GM19467 (cell line): ENCODE results near the gene LRRC37B.
"Not testable (repeated sequence)": the region's sequence is repeated elsewhere in the genome, so short reads cannot be mapped to it uniquely, and the experiment has no call there.

Experiments used
- ATAC-seq: cut with Tn5 transposase; IDR thresholded peaks from one replicate; pipeline ENCODE4 v1.9.1; 2021; ENCODE audit warnings: mild to moderate bottlenecking, moderate library complexity; ENCODE audit not compliant: unreplicated experiment

Gene LRRC37B

DNA sequence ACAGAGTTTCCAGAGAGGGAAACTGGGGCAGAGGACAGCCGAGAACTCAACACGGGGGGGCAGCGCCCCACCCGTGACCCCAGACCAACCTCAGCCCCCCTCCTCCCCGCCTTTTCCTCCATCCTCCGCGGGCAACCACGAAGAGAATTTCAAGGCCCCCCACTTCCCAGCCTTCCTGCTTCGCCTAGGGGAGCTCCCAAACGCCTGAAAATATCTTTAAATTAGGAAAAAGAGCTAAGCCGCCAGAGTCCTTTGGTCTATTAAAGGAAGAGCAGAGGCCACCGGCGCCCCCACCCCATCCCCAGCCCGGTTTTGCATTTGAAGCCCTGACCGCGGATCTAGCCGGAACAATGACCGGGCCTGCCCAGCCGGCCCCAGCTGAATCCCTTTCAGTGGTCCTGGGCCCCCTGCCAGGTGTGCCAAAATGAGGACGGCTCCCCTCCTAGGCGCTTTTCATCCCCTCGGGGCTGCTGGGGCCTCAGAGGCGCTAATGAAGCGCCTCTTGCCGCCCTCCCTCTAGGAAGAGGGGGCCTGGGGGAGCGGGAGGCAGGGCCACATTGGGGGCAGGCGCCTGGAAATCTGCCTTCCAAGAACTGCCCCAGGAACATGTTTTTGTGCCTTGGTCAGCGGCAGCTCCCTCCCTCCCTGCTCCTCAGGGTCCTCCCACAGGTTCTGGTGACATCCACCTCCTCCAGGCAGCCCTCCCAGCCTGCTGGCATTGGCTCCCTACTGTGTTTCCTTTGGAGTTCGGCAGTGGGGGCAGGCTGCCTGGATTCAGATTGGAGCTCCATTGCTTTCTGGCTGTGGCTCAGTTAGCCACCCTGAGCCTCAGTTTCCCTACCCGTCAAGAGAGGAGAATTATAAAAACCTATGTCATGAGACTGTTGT, 78.0 kb downstream of the LRRC37B start:
- ATAC-seq = not testable (repeated sequence)

DNA sequence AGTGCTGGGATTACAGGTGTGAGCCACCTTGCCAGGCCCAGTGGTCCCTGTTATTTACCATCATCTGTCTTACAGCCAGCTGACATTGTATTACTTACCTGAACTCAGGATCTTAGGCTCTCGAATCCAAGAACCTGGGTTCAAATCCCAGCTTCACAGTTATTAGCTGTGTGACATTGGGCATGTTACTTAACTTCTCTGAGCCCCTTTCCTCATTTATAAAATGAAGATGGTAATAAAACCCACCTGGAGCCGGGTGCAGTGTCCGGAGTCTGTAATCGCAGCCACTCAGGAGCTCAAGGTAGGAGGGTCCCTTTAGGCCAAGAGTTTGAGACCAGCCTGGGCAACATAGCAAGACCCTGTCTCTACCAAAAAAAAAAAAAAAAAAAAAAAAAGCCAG, 79.7 kb downstream of the LRRC37B start:
- not testable (repeated sequence) for ATAC-seq

DNA sequence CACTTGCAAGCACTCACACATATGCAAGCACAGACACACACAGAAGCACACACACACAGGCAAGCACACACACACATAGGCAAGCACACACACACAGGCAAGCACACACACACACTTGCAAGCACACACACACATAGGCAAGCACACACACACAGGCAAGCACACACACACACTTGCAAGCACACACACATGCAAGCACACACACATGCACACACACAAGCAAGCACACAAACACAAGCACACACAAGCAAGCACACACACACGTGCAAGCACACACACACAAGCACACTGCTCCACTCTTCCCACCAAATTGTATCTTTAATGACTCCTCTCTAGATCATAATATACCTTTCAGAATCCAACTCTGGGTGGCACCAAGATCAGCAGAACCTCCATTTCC, 84.9 kb downstream of the LRRC37B start:
- ATAC-seq = not testable (repeated sequence)

DNA sequence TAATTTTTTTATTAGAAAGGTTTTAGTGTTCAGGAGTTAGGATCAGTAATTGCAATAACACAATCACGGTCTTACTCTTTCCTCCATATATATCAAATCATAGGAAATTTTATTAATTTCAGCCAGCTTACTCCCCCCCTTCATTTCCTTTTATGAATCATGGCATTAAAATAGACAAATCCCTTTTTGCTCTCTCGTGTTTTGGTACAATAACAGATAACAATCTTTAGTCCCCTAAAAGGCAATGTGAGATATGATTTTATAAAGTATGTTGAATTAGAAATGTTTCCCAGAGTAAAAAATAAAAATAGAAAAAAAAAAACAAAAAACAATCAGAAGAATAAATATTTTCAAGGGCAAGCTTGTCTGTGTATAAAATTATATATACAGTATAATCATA, 92.5 kb downstream of the LRRC37B start:
- ATAC-seq = no peak

DNA sequence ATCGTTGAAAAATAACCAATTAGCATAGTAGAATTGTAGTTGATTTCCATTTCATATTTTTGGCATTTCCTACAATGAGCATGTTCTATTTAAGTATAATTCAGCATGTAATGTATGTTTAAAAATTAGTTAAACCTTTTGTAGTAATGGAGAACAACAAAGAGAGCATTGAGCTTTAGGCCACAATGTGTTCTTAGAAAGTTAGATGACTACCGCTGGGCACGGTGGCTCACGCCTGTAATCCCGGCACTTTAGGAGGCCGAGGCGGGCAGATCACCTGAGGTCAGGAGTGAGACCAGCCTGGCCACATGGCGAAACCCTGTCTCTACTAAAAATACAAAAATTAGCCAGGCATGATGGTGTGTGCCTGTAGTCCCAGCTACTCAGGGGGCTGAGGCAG, 93.1 kb downstream of the LRRC37B start:
- ATAC-seq = not testable (repeated sequence)

DNA sequence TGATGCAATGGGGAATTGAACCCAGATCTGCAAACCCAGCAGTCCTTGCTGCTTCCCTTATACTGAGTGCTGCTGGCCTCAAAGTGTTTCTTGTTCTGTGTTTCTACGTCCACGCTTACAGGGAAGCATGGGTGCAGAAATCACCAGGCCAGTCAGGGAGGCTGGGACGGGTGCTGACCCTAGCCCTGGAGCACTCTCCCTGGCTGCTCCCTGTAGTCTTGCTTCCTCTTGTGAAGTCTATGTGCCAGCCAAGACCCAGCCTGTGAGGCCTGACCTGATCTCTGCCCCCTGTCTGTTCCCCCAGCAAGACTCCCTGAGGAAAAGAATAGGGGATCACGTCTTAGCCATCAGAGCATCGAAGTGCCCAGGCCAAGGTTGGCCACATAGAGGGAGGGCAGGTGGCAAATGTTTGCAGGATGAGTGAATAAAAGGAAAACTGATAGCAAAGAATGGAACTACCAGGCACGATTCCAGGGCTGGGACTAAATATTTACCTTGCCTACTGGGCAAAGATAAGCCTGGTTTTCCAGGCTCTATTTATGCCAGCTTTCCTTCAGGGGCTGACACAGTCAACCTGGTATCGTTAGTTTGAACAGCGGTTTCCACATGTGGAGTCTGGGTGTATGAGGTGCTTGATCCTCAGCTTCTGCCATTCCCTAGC, 93.9 kb downstream of the LRRC37B start:
- no peak for ATAC-seq

DNA sequence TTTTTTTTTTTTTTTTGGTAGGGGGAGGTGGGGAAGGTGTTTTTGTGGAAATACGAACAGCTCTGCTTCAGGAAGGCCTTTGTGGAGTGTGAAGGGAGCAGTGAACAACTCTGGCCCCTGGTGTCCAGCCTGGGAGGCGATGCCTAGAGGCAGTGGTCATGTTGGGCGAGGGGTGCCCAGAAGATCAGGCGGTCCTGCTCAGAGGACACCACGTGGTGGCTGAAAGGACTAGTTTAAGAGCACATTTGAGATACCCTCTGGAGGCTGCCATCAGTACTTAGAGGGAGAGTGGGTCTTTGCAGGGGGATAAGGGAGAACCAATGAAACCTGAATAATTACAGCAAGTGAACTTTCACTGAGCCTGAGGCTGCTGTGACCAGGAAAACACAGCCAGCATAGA, 95.0 kb downstream of the LRRC37B start:
- no peak for ATAC-seq

DNA sequence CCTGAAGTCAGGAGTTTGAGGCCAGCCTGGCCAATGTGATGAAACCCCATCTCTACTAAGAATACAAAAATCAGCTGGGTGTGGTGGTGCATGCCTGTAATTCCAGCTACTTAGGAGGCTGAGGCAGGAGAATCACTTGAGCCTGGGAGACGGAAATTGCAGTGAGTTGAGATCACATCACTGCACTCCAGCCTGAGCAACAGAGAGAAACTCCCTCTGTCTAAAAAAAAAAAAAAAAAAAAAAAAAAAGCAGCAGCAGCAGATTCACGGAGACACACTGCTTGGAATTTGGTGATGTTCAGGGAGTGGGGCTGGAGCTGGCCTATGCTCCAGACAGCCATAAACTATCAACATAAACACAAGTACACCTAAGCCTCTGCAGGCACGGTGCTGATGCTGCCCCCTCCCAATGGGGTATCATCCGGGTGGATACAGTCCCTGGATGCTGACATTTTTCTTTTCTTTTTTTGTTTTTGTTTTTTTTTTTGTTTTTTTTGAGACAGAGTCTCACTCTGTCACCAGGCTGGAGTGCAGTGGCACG, 95.5 kb downstream of the LRRC37B start:
- no peak for ATAC-seq
